Suprapubic skin (tissue), 3 donors: ENCODE measurements around the gene PTPRM.

ENCODE experiments used
- CTCF ChIP-seq, 2 donors: fragments of 200-600 bp in 1 of 2; fragments of 450-650 bp in 1 of 2; sonication (generic) in 1 of 2; IDR thresholded peaks; one replicate each; pipeline ENCODE4 v1.5.1; 2016 to 2019; ENCODE audit warnings: antibody characterized with exemption in 2 of 2, mild to moderate bottlenecking in 1 of 2, moderate library complexity in 1 of 2
- EP300 ChIP-seq: sonication (generic); formaldehyde crosslinking; IDR thresholded peaks from one replicate; pipeline ENCODE4 v1.6.1; 2017; ENCODE audit warnings: antibody characterized with exemption
- POLR2A ChIP-seq, 2 donors: fragments of 450-650 bp; IDR thresholded peaks; one replicate each; pipeline ENCODE4 v1.6.1; 2017; ENCODE audit warnings: antibody characterized with exemption in 2 of 2, mild to moderate bottlenecking in 2 of 2, moderate library complexity in 2 of 2

DNA sequence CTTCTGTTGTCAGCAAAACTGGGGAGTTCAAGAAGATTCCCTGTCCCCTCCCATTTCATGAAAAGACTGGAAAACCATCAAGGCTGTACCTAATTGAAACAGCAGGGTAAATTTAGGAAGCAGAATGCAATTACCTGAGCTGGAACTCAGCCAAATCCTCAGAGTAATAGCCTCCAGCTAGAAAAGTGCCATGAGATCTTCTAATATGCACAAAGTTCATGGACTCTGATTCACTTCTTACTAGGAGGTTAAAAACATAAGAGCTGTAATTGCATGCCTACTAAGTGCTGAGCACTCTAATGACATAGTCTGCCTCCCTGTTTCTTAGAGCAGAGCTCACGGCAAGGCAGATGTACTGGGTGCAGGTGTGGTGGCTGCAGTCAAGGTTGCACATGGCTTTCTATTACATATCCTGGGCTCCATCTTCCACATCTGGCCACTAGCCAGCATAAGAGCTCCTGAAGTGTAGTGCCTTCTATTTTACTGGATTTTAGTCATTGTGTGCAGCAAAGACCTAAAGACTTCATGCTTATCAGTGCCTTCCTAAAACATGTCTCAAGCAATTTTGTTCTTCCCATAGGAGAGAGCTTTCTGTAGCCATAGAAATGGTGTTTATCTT lies 341.7 kb downstream of the PTPRM start:
- TF ChIP-seq POLR2A (IDR thresholded peaks at IDR 0.05) (no peak), CTCF (IDR thresholded peaks at IDR 0.05) (no peak), EP300 (no peak)
